SU-DHL-6 (cell line): ENCODE measurements around the gene TCEAL1.

ENCODE experiments used
- H2AFZ ChIP-seq: fragments of 200-600 bp; sonication (generic); 2 replicates; pipeline ENCODE4 v1.6.1; 2014; ENCODE audit warnings: low read depth, mild to moderate bottlenecking, moderate library complexity, mixed read lengths, antibody characterized with exemption, low read length; ENCODE audit not compliant: severe bottlenecking
- H3F3A ChIP-seq: fragments of 200-600 bp; shearing (Covaris generic); 2 replicates; pipeline ENCODE4 v1.6.0; 2016; ENCODE audit warnings: antibody characterized with exemption, mild to moderate bottlenecking; ENCODE audit not compliant: insufficient read depth
- H3K27ac ChIP-seq: fragments of 200-600 bp; sonication (generic); 2 replicates; pipeline ENCODE4 v1.5.1; 2016; ENCODE audit warnings: low read depth, mild to moderate bottlenecking, low read length, moderate library complexity, mixed read lengths
- H3K27me3 ChIP-seq: fragments of 200-600 bp; sonication (generic), shearing (Covaris generic); 2 replicates; pipeline ENCODE4 v1.6.0; 2014; ENCODE audit warnings: mild to moderate bottlenecking, low read length
- H3K36me3 ChIP-seq: fragments of 200-600 bp; sonication (generic); 2 replicates; pipeline ENCODE4 v1.6.1; 2014; ENCODE audit warnings: mild to moderate bottlenecking, low read length, mixed read lengths
- H3K4me2 ChIP-seq: fragments of 300-600, 200-600 bp; shearing (Covaris generic), sonication (generic); 2 replicates; pipeline ENCODE4 v1.6.0; 2014; ENCODE audit warnings: low read length, low read depth, mild to moderate bottlenecking; ENCODE audit not compliant: poor library complexity, severe bottlenecking
- H3K4me3 ChIP-seq: fragments of 200-600 bp; sonication (generic); 2 replicates; pipeline ENCODE4 v1.5.1; 2014; ENCODE audit warnings: antibody characterized with exemption, low read length, mild to moderate bottlenecking, mixed read lengths; ENCODE audit not compliant: insufficient read depth, poor library complexity, severe bottlenecking
- H3K79me2 ChIP-seq: fragments of 200-600 bp; sonication (generic); 2 replicates; pipeline ENCODE4 v1.6.1; 2014; ENCODE audit warnings: mild to moderate bottlenecking, low read length, moderate library complexity; ENCODE audit not compliant: insufficient read depth
- H3K9ac ChIP-seq: fragments of 200-600 bp; sonication (generic); 2 replicates; pipeline ENCODE4 v1.7.0; 2014; ENCODE audit warnings: mild to moderate bottlenecking, low read length
- H3K9me2 ChIP-seq: fragments of 200-600 bp; sonication (generic); replicated peaks from 2 replicates; pipeline ENCODE4 v1.6.1; 2014; ENCODE audit warnings: low read length; ENCODE audit not compliant: insufficient read depth
- H3K9me3 ChIP-seq: fragments of 200-600 bp; sonication (generic); 2 replicates; pipeline ENCODE4 v1.6.1; 2014; ENCODE audit warnings: low read length, mixed read lengths; ENCODE audit not compliant: insufficient read depth
- H4K20me1 ChIP-seq: fragments of 200-600 bp; sonication (generic); 2 replicates; pipeline ENCODE4 v1.6.1; 2014; ENCODE audit warnings: low read depth, mild to moderate bottlenecking, antibody characterized with exemption, low read length, moderate library complexity, mixed read lengths
- CTCF ChIP-seq: fragments of 200-600 bp; sonication (generic); IDR thresholded peaks from one replicate; pipeline ENCODE4 v1.5.1; 2017; ENCODE audit warnings: antibody characterized with exemption, mild to moderate bottlenecking, low read length, moderate library complexity; ENCODE audit not compliant: insufficient read depth, poor library complexity, severe bottlenecking
- EZH2phosphoT487 ChIP-seq: fragments of 200-600 bp; sonication (generic), shearing (Covaris generic); conservative IDR thresholded peaks from 2 replicates; pipeline ENCODE4 v1.6.1; 2018; ENCODE audit warnings: mild to moderate bottlenecking, antibody characterized with exemption, low read length, moderate library complexity, mixed read lengths

Gene TCEAL1

GRCh38 chrX:103613362-103613890 lies 15.3 kb upstream of the TCEAL1 start:
- Histone ChIP-seq H3F3A (no peaks in the 10 kb centered on the region), H4K20me1 (no peaks in the 10 kb centered on the region), H3K36me3 (no peaks in the 10 kb centered on the region), H2AFZ (no peak overlapping the region), H3K4me2 (no peak overlapping the region), H3K27ac (no peak overlapping the region), H3K79me2 (no peaks in the 10 kb centered on the region), H3K9me3 (no peaks in the 10 kb centered on the region), H3K27me3 (no peaks in the 10 kb centered on the region), H3K9ac (no peak overlapping the region), H3K4me3 (no peak overlapping the region), H3K9me2 (no peaks in the 10 kb centered on the region)
- no peak for TF ChIP-seq CTCF
- TF ChIP-seq EZH2phosphoT487, result no peak

GRCh38 chrX:103614999-103615398 lies 13.8 kb upstream of the TCEAL1 start:
- Histone ChIP-seq H3K36me3 (no peaks in the 10 kb centered on the region), H3K79me2 (no peaks in the 10 kb centered on the region), H4K20me1 (no peaks in the 10 kb centered on the region), H2AFZ (no peak overlapping the region), H3K9me2 (no peaks in the 10 kb centered on the region), H3K9me3 (no peaks in the 10 kb centered on the region), H3K27me3 (no peaks in the 10 kb centered on the region), H3F3A (no peaks in the 10 kb centered on the region), H3K4me3 (no peak overlapping the region), H3K9ac (no peak overlapping the region), H3K27ac (no peak overlapping the region), H3K4me2 (no peak overlapping the region)
- TF ChIP-seq CTCF (no peak), EZH2phosphoT487 (no peak)

- Histone ChIP-seq H3K4me2 (no peak overlapping the region), H3K9me3 (no peaks in the 10 kb centered on the region), H2AFZ (no peak overlapping the region), H3K4me3 (no peak overlapping the region), H4K20me1 (no peaks in the 10 kb centered on the region), H3K9ac (no peak overlapping the region), H3K27ac (no peak overlapping the region), H3K9me2 (no peaks in the 10 kb centered on the region), H3K27me3 (no peaks in the 10 kb centered on the region), H3K79me2 (no peaks in the 10 kb centered on the region), H3F3A (no peaks in the 10 kb centered on the region), H3K36me3 (no peaks in the 10 kb centered on the region)
- TF ChIP-seq CTCF, result no peak
Observed at GRCh38 chrX:103615781-103616371, 12.9 kb upstream of the TCEAL1 start.
